SHP77 treated with DMSO at 0.1 percent for 48 hours (cell line): ENCODE data around the gene CDH5.
A peak's percentile ranks its signal among the peaks of the same experiment; 100 is the strongest.

Experiments used
- DNase-seq: peaks from one replicate; lab custom pipeline; 2025; lab: John Stamatoyannopoulos, UW

The CDH5 gene

GRCh38 chr16:66353055-66353454, 13.4 kb upstream of the CDH5 start:
- no peak for DNase-seq

- DNase-seq: no peak
These were observed 12.2 kb upstream of the CDH5 start for GRCh38 chr16:66354034-66354909.

DNA sequence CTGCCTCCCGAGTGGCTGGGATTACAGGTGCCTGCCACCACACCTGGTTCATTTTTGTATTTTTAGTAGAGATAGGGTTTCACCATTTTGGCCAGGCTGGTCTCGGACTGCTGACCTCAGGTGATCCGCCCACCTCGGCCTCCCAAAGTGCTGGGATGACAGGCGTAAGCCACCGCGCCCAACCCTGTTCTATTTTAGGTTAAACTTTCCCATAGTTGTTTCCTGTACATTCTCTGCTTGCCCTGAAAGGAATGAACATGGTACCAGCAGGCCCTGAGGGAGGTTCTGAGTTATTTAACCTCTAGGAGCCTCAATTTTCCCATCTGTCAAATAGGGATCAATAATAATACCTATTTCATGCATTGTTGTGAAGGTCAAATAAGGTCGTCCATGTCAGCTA, 11.0 kb upstream of the CDH5 start:
- no peak for DNase-seq

- DNase-seq: peak; percentile 56
These were observed 9.0 kb upstream of the CDH5 start for GRCh38 chr16:66357523-66357928.

- no peak for DNase-seq
These were observed 8.3 kb upstream of the CDH5 start for GRCh38 chr16:66358231-66358630.

GRCh38 chr16:66359012-66359411, 7.5 kb upstream of the CDH5 start:
- DNase-seq: no peak

- no peak for DNase-seq
These were observed 6.5 kb upstream of the CDH5 start for GRCh38 chr16:66359811-66360608.

GRCh38 chr16:66360624-66361324, 5.7 kb upstream of the CDH5 start:
- no peak for DNase-seq

- no peak for DNase-seq
These were observed 4.8 kb upstream of the CDH5 start for GRCh38 chr16:66361604-66362135.

DNA sequence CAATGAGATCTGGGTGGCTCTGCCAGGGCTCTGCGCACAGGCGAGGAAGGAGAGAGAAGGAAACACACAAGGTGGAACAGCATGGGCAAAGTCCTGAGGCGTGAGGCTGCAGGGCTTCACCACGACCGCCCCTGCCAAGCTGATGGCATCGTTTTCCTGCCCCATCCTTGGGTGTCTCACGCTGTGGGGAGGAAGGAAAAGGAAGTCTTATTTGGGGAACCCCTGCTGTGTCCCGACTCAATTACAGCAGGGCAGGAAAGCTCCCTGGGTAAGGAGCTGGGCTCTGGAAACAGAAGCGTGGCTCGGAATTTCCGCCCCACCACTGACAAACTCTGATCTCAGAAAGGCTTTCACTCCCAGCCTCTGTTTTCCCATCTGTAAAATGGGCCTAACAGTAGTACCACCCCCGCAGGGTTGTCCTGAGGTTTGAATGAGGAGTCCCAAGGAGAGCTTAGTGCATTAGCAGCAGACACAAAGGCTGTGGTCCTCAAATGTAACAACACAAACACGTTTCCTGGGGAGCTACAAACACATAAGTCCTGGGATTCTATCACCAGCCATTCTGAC, 3.2 kb upstream of the CDH5 start:
- DNase-seq: no peak

- DNase-seq: no peak
These were observed 2.2 kb upstream of the CDH5 start for GRCh38 chr16:66364117-66364958.

- no peak for DNase-seq
These were observed 1.6 kb upstream of the CDH5 start for GRCh38 chr16:66364959-66365306.

GRCh38 chr16:66365651-66366050, 840 bp upstream of the CDH5 start:
- no peak for DNase-seq

DNA sequence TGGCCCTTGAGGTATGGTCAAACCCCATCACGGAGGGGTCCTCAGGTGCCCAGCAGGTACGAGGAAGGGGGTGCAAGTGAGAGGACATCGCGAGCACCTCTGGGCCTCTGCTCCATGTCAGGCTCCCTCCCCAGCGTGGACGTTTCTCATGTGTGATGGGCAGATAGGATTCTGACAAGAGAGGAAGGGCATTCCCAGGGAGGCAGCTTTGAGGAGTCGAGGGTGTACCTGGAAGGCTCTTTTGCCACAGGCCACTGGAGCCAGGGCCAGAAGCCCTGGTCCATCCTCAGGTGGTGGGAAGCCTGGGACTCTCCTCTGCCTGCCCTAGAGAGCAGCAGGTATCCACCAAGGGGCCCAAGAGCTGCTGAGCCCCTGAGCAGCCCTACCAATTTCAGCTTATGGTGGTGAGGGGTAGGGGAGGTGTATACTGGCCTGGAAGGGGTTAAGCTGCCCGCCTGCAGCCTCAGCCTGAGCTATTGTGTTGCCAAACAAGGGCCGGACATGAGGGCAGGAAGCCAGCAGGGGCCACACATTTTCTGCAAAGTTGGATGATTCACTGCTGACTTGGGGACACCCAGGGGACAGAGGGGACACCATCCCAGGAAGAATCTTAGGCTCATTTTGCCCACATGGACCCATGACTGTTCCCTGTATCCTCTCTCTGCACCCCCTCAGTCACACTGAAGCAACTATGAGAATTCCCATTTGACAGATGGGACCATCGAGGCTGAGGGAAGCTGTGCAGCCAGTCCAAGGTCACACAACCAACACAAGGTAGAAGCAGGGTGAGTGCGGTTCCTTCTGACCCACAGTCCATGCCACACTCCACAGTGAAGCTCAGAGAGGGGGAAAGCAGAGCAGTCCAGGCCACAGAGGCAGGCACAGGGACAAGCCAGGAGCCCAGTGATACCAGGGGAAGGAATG, 1.7 kb downstream of the CDH5 start:
- no peak for DNase-seq

DNA sequence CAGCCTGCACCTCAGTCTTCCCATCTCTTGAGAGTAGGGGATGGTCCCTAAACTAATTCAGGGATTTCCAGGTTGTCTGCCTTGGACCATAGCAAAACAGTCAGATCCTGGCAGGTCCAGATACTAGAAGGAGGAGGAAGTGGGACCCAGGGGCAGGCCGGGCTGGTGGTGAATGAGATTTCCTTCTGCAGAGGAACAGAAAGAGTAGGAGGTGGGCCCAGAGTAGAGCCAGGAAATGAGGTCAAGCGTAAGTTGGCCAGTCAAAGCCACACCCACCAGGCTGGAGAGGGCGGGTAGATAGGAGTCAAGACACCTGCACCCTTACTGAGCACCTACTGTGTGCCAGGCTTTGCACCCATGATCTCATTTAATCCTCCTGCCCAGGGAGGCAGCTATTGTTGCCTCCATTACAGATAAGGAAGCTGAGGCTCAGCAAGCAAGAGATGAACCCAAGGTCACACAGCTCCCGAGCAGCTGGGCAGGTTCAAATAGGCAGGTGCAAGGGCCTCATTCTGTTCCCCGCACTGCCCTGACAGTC, 2.6 kb downstream of the CDH5 start:
- DNase-seq: no peak

GRCh38 chr16:66370786-66371684, 4.5 kb downstream of the CDH5 start:
- DNase-seq: no peak

DNA sequence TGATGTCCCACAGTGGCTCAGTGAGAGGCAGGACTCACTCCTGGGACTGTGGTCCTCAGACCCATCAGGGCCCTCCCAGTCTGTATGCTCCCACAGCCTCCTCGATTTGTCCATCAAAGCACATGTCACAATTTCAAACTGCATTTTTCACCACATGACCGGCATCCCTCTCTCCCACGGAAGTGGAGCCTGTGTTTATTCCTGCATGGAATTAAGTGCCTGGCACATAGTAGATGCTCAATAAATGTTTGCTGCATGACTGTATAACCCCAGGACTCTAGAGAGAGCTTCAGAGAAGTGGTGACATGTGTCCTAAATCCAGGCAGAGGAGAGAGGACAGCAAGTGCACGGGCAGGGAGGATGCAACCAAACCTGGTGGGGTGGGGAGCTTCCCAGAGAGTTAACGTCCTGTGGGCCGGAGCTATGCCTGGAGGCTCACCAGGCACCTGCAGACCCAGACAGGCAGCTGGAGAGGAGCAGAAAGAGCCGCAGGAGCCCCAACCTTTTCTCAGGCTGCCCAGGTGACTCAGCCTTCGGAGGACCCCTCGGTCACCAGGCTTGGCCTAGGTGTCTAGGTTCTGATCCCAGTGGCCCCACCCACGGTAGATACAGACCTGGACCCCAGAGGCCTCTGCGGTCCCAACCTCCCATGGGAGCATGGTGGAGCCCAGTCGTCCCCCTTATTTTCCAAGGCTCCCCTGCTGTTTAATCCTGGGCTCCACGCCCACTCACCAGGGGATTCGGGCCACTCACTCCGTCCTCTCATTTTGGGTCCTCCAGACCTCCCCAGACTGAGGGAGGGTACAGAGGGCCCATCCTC, 5.8 kb downstream of the CDH5 start:
- no peak for DNase-seq

- no peak for DNase-seq
These were observed 6.3 kb downstream of the CDH5 start for GRCh38 chr16:66372898-66373155.
